WERI-Rb-1 (cell line): Measurements from ENCODE around the gene DSTN.

Experiments
- DNase-seq: peaks from one replicate; pipeline ENCODE4 v3.0.0-alpha.2; 2020
- H3K27ac ChIP-seq: fragments of 250-450 bp; sonication (Bioruptor Pico); 2 replicates; pipeline ENCODE4 v1.5.1; 2020; ENCODE audit warnings: mild to moderate bottlenecking, moderate library complexity
- H3K27me3 ChIP-seq: fragments of 250-450 bp; sonication (Bioruptor Pico); 2 replicates; pipeline ENCODE4 v1.5.1; 2021; ENCODE audit warnings: mild to moderate bottlenecking, low read depth, moderate library complexity; ENCODE audit not compliant: insufficient read depth, severe bottlenecking
- H3K36me3 ChIP-seq: fragments of 250-450 bp; sonication (Bioruptor Pico); 2 replicates; pipeline ENCODE4 v1.5.1; 2020; ENCODE audit warnings: mild to moderate bottlenecking, moderate library complexity
- H3K4me3 ChIP-seq: 2 replicates; pipeline ENCODE4 v1.5.1; 2011; ENCODE audit warnings: low read depth, mild to moderate bottlenecking, control low read depth, low read length
- H3K9me3 ChIP-seq: fragments of 250-450 bp; sonication (Bioruptor Pico); 2 replicates; pipeline ENCODE4 v1.5.1; 2021; ENCODE audit warnings: mild to moderate bottlenecking, moderate library complexity; ENCODE audit not compliant: severe bottlenecking
- TF ChIP-seq, protein P1 (sequence below): IDR thresholded peaks from 2 replicates; pipeline ENCODE4 v1.5.1; 2011; ENCODE audit warnings: low read depth, mild to moderate bottlenecking, control low read depth, inconsistent platforms, low read length

DSTN gene

DNA sequence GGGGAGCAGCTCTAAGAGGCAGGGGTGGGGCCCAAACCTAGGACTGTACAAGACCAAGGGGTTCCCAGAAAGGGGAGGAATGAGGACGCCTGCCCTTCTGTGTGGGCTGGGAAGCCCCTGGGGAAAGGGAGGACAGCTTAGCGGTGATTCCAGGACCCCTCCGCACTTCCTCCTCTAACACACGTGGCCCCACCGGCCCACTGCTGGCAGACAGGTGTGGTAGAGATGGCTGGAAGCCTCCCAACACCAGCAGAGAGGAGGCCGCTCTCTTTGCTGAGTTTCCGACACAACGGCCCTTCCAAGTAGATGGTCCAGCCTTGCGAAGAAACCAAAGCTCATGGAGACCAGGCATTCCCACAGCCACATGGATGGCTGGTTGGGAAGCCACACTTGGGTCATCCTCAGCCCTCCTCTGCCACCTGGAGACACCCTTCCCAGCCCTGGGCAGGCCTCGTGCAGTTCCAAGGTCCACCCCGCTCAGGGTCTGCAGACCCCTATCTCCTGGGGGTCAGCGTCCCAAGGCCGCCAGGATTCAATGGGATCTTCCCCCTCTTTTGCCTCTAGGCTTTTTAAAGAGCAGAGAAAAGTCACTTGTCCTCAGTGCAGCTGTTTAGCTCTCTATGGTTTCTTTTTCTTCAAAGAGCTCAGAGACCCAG, 68.2 kb downstream of the DSTN start:
- Histone ChIP-seq H3K4me3 (no peak overlapping the region), H3K36me3 (peaks cover 6% of the 10 kb centered on the region; the same call in 1 of the 2 replicates), H3K9me3 (no peaks in the 10 kb centered on the region), H3K27me3 (no peaks in the 10 kb centered on the region), H3K27ac (no peak overlapping the region)
- TF ChIP-seq, protein P1, sequence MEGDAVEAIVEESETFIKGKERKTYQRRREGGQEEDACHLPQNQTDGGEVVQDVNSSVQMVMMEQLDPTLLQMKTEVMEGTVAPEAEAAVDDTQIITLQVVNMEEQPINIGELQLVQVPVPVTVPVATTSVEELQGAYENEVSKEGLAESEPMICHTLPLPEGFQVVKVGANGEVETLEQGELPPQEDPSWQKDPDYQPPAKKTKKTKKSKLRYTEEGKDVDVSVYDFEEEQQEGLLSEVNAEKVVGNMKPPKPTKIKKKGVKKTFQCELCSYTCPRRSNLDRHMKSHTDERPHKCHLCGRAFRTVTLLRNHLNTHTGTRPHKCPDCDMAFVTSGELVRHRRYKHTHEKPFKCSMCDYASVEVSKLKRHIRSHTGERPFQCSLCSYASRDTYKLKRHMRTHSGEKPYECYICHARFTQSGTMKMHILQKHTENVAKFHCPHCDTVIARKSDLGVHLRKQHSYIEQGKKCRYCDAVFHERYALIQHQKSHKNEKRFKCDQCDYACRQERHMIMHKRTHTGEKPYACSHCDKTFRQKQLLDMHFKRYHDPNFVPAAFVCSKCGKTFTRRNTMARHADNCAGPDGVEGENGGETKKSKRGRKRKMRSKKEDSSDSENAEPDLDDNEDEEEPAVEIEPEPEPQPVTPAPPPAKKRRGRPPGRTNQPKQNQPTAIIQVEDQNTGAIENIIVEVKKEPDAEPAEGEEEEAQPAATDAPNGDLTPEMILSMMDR = no peak
- DNase-seq = no peak

DNA sequence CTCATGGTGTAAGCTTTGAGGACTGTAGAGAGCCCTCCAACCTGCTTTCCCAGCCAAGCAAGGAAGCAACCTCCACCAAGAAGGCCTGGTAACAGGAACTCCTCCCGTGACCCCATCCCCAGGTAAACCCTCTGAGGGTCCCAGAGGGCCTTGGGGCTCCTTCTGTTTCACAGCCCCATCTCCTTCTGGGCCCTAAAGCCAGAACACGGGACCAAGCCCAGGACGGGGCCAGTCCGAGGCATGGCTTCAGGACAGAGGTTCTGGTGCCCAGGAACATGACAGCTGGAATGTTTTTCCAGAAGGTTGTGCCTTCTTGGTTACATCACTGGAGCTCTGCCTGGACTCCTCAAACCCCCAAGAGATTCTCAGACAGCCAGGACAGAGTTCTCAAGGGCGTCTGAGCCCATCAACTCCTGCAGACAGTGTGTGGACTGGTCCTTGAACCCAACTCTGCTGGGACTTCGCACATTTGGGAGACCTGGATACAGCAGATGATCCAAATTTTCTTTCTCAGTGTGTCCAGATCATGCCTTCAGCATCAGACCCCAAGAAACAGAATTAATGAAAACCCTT, 69.0 kb downstream of the DSTN start:
- no peak overlapping the region for H3K4me3 ChIP-seq
- no peak for DNase-seq
- H3K27me3 ChIP-seq = no peaks in the 10 kb centered on the region
- no peak overlapping the region for H3K27ac ChIP-seq
- H3K36me3 ChIP-seq = peaks cover 6% of the 10 kb centered on the region; the same call in 1 of the 2 replicates
- no peaks in the 10 kb centered on the region for H3K9me3 ChIP-seq
- TF ChIP-seq, protein P1 = no peak

DNA sequence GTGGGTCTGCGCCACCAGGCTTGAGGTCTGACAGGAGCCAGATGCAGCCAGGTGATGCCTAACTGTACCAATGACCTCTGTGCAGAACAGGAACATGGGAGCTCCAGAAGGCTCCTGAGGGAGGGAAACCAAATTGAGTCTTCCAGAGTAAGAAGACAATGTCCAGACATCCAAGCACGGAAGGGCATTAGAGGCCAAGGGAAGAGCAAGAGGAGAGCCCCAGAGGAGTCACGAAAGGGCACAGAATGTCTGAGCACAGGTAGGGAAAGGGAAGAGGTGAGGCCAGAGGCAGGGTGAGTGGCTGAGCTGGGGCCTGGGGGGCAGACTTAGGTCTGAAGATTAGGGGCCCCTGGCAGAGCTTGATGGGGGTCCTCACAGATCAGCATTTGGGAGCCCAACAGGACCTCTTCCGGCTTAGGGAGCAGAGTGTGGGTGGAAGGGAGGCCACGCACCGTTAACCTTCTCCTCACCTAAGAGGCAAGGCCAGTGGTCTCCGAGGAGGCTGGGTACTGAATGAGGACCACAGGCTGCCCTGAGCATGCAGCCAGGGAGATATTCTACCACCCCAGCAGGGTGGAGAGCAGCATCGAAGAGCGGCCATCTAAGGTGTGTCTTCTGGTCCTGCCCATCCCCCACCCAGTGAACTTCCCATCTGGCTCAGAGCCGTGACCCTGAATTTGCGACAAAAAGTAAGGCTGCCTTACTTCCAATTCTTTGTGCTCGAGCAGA, 70.4 kb downstream of the DSTN start:
- Histone ChIP-seq H3K4me3 (no peak overlapping the region), H3K27me3 (no peaks in the 10 kb centered on the region), H3K9me3 (no peaks in the 10 kb centered on the region), H3K36me3 (no peaks in the 10 kb centered on the region; the same call in 1 of the 2 replicates), H3K27ac (no peak overlapping the region)
- no peak for DNase-seq
- TF ChIP-seq, protein P1 = no peak

DNA sequence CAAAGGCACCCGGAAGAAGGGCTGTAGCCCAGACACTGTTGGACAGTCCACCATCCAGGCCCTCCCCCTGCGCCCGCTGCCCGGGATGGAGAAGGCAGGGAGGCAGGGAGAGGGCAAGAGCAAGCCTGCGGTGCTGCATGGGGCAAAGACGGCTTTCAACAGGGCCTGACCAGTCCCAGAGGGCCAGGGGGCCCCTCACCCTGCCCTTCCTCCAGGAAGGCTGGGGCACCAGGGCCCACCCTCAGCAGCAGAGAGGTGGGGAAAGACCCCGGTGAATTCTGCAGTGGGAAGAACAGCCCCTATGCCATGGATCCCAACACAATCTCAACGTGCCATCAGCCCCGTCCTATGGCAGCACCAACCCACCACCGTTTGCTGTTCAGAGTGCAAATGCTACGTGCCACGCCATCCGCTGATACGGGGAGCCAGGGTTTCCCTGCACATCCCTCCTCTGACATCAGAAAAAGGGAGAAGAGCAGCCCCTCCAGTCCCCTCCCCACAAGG, 71.1 kb downstream of the DSTN start:
- no peaks in the 10 kb centered on the region for H3K27me3 ChIP-seq
- DNase-seq = no peak
- no peak overlapping the region for H3K4me3 ChIP-seq
- H3K36me3 ChIP-seq = no peaks in the 10 kb centered on the region; the same call in 1 of the 2 replicates
- no peaks in the 10 kb centered on the region for H3K9me3 ChIP-seq
- TF ChIP-seq, protein P1 = no peak
- no peak overlapping the region for H3K27ac ChIP-seq

DNA sequence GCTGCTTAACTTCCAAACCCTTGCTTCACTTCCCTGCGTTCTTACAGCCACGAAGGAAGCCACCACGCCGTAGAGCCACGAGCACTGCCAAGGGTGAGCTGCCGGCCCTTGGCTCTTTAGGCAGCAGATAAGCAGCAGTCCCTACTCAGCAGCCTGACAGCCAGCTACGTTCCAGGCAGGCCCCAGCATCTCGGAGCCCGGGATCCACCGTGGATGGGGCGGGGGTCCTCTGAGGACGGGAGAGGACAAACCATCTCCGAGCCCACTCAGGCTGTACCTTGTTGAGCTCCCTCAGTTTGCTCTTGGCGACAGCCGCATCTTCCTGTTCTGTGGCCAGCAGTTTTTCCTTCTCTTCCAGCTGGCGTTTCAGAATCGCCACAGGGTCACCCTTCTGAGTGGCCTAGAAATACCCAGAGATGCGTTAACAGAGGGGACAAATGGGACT, 71.7 kb downstream of the DSTN start:
- Histone ChIP-seq H3K36me3 (no peaks in the 10 kb centered on the region), H3K9me3 (no peaks in the 10 kb centered on the region), H3K27ac (no peak overlapping the region), H3K4me3 (no peak overlapping the region), H3K27me3 (no peaks in the 10 kb centered on the region)
- no peak for DNase-seq
- TF ChIP-seq, protein P1 = no peak
